Smooth muscle cell (in vitro differentiated cells): ENCODE results near the gene NDUFAF2. TPM values are rescaled to one million over a fixed set of nuclear protein-coding genes. Genes with fewer than 3 reads are reported as not detected.

Experiments used
- DNase-seq: peaks from one replicate; lab custom pipeline; 2025; ENCODE audit not compliant: unreplicated experiment; lab: John Stamatoyannopoulos, UW
- H2AFZ ChIP-seq: fragments of 200-600 bp; sonication (generic); 2 replicates; pipeline ENCODE4 v1.6.0; 2016; ENCODE audit warnings: antibody characterized with exemption, low read depth, mild to moderate bottlenecking
- H3F3A ChIP-seq: fragments of 200-600 bp; sonication (generic); 2 replicates; pipeline ENCODE4 v1.6.0; 2017; ENCODE audit warnings: antibody characterized with exemption, low read depth
- H3K27ac ChIP-seq: fragments of 200-600 bp; sonication (generic); 2 replicates; pipeline ENCODE4 v1.5.1; 2016; ENCODE audit warnings: low read depth, mild to moderate bottlenecking
- H3K27me3 ChIP-seq: fragments of 200-600 bp; sonication (generic); 2 replicates; pipeline ENCODE4 v1.6.1; 2016; ENCODE audit warnings: low read depth, mild to moderate bottlenecking
- H3K36me3 ChIP-seq: fragments of 200-600 bp; sonication (generic); 2 replicates; pipeline ENCODE4 v1.5.1; 2016; ENCODE audit warnings: low read depth
- H3K4me1 ChIP-seq: fragments of 200-600 bp; sonication (generic); 2 replicates; pipeline ENCODE4 v1.5.1; 2016; ENCODE audit warnings: low read depth
- H3K4me2 ChIP-seq: fragments of 200-600 bp; sonication (generic); 2 replicates; pipeline ENCODE4 v1.6.0; 2016; ENCODE audit warnings: mild to moderate bottlenecking
- H3K4me3 ChIP-seq: fragments of 200-600 bp; sonication (generic); 2 replicates; pipeline ENCODE4 v1.5.1; 2016; ENCODE audit warnings: mild to moderate bottlenecking
- H3K79me2 ChIP-seq: fragments of 200-600 bp; sonication (generic); 2 replicates; pipeline ENCODE4 v1.6.0; 2016; ENCODE audit warnings: low read depth, mild to moderate bottlenecking
- H3K9ac ChIP-seq: fragments of 200-600 bp; sonication (generic); 2 replicates; pipeline ENCODE4 v1.6.0; 2016; ENCODE audit warnings: low read depth
- H3K9me3 ChIP-seq: fragments of 200-600 bp; sonication (generic); replicated peaks from 2 replicates; pipeline ENCODE4 v1.5.1; 2016; ENCODE audit warnings: low read depth
- H4K20me1 ChIP-seq: fragments of 200-600 bp; sonication (generic); 2 replicates; pipeline ENCODE4 v1.6.0; 2016; ENCODE audit warnings: low read depth
- CTCF ChIP-seq: fragments of 200-600 bp; sonication (generic); IDR thresholded peaks from 2 replicates; pipeline ENCODE4 v1.5.1; 2017; ENCODE audit warnings: borderline replicate concordance, mild to moderate bottlenecking, antibody characterized with exemption; ENCODE audit not compliant: insufficient read depth, poor library complexity, severe bottlenecking
- WGBS: methylation state at CpG from one replicate; pipeline ENCODE4 v1.1.7; 2016; ENCODE audit warnings: low lambda C conversion rate; 5-methylcytosine and 5-hydroxymethylcytosine counted together
- polyA plus RNA-seq: library from polyadenylated mRNA; unstranded; fragments of >200 nt; fragmentation: Nextera tagmentation; extraction: Ambion mirVana; gene quantifications from 2 replicates; pipeline ENCODE4 v1.2.1, GENCODE V29; 2016
- total RNA-seq: library from RNA; depleted of rRNA; stranded (reverse); fragments of >200 nt; gene quantifications from 2 replicates; pipeline ENCODE4 v1.2.3, GENCODE V29; 2014

NDUFAF2 gene
- total and polyA plus RNA-seq, 2 experiments from 2014 or later: 39.1 to 71.2 TPM

GRCh38 chr5:60997721-60998120 is 52.7 kb downstream of the NDUFAF2 start:
- H3K4me1 ChIP-seq: no peaks in the 10 kb centered on the region

GRCh38 chr5:61000887-61001286 is 55.9 kb downstream of the NDUFAF2 start:
- Histone ChIP-seq H2AFZ (no peak overlapping the region), H3K4me2 (no peak overlapping the region), H3K79me2 (peaks cover 8% of the 10 kb centered on the region), H3K9ac (no peak overlapping the region), H3K27ac (no peak overlapping the region), H3K9me3 (no peaks in the 10 kb centered on the region), H3F3A (no peaks in the 10 kb centered on the region), H4K20me1 (peaks cover 36% of the 10 kb centered on the region), H3K36me3 (no peaks in the 10 kb centered on the region), H3K27me3 (no peaks in the 10 kb centered on the region), H3K4me1 (no peaks in the 10 kb centered on the region), H3K4me3 (no peak overlapping the region)
- no peak for DNase-seq
- no peak for TF ChIP-seq CTCF

More at GRCh38 chr5:60997721-60998120, 52.7 kb downstream of the NDUFAF2 start:
- no peak for TF ChIP-seq CTCF
- Histone ChIP-seq H3K79me2 (no peaks in the 10 kb centered on the region), H3K4me2 (no peak overlapping the region), H3K27ac (no peak overlapping the region), H3K9me3 (no peaks in the 10 kb centered on the region), H3K27me3 (no peaks in the 10 kb centered on the region), H2AFZ (no peak overlapping the region), H3K9ac (no peak overlapping the region), H3K4me3 (no peak overlapping the region), H3F3A (no peaks in the 10 kb centered on the region), H4K20me1 (peaks cover 33% of the 10 kb centered on the region), H3K36me3 (no peaks in the 10 kb centered on the region)
- no peak for DNase-seq
- WGBS: 93% methylated on average over 1 of the region's 1 CpG

- H3K9ac ChIP-seq: no peak overlapping the region
- H3K9me3 ChIP-seq: no peaks in the 10 kb centered on the region
- H3K27me3 ChIP-seq: no peaks in the 10 kb centered on the region
- no peak for DNase-seq
- no peak for TF ChIP-seq CTCF
- no peak overlapping the region for H3K4me3 ChIP-seq
- H4K20me1 ChIP-seq: peaks cover 28% of the 10 kb centered on the region
- H3K79me2 ChIP-seq: peaks cover 10% of the 10 kb centered on the region
- H3F3A ChIP-seq: no peaks in the 10 kb centered on the region
- H3K4me2 ChIP-seq: no peak overlapping the region
- no peak overlapping the region for H2AFZ ChIP-seq
- H3K36me3 ChIP-seq: no peaks in the 10 kb centered on the region
- no peaks in the 10 kb centered on the region for H3K4me1 ChIP-seq
- H3K27ac ChIP-seq: no peak overlapping the region
- WGBS: 95% methylated on average over 3 of the region's 3 CpGs
Observed at GRCh38 chr5:61001647-61002046, 56.6 kb downstream of the NDUFAF2 start.

- Histone ChIP-seq H3K9ac (no peak overlapping the region), H3K79me2 (peaks cover 11% of the 10 kb centered on the region), H3K27ac (no peak overlapping the region), H3K36me3 (no peaks in the 10 kb centered on the region), H3K4me3 (no peak overlapping the region), H3K27me3 (no peaks in the 10 kb centered on the region), H3F3A (no peaks in the 10 kb centered on the region), H3K4me2 (no peak overlapping the region), H2AFZ (no peak overlapping the region), H4K20me1 (peaks cover 19% of the 10 kb centered on the region), H3K4me1 (no peaks in the 10 kb centered on the region), H3K9me3 (no peaks in the 10 kb centered on the region)
- TF ChIP-seq CTCF: no peak
- WGBS: 76% methylated on average over 4 of the region's 4 CpGs
- DNase-seq: no peak
Observed at GRCh38 chr5:61002611-61003355, 57.8 kb downstream of the NDUFAF2 start.
